Chondrocyte (in vitro differentiated cells): ENCODE data around the gene KLHDC8B. TPM values are rescaled to one million over a fixed set of nuclear protein-coding genes. Genes with fewer than 3 reads are reported as not detected.

Source experiments
- DNase-seq: peaks from one replicate; pipeline ENCODE4 v3.0.0; 2021; ENCODE audit warnings: mixed read lengths, low spot score
- H3K27ac Mint-ChIP-seq: one replicate; pipeline ENCODE4 v1.8.0; 2021; ENCODE audit warnings: mild to moderate bottlenecking, moderate library complexity, mixed read lengths; ENCODE audit not compliant: unreplicated experiment
- H3K27me3 Mint-ChIP-seq: 2 replicates; pipeline ENCODE4 v1.8.0; 2021; ENCODE audit warnings: low read depth, mixed read lengths
- H3K36me3 Mint-ChIP-seq: 2 replicates; pipeline ENCODE4 v1.8.0; 2021; ENCODE audit warnings: low read depth, mixed read lengths
- H3K4me1 Mint-ChIP-seq: 2 replicates; pipeline ENCODE4 v1.8.0; 2021; ENCODE audit warnings: low read depth, mild to moderate bottlenecking, mixed read lengths
- H3K4me3 Mint-ChIP-seq: one replicate; pipeline ENCODE4 v1.8.0; 2021; ENCODE audit warnings: mild to moderate bottlenecking, moderate library complexity, mixed read lengths; ENCODE audit not compliant: unreplicated experiment
- H3K9me3 Mint-ChIP-seq: 2 replicates; pipeline ENCODE4 v1.8.0; 2021; ENCODE audit warnings: low read depth, mixed read lengths
- long read RNA-seq: library from polyadenylated mRNA; stranded (forward); transcript quantifications from one replicate; pipeline ENCODE4 v2.0.0, GENCODE V29; 2021
- total RNA-seq: library from RNA; stranded (reverse); gene quantifications from 3 replicates; pipeline ENCODE4 v1.2.1, GENCODE V29; 2021
- TF ChIP-seq, protein P1 (sequence below): fragments of 200-600 bp; sonication (generic); IDR thresholded peaks from 2 replicates; pipeline ENCODE4 v1.5.0; 2021; ENCODE audit warnings: antibody characterized with exemption, mild to moderate bottlenecking, moderate library complexity

KLHDC8B gene
- 15.6 to 40.8 TPM (median 35.1 TPM) in 3 replicates for total RNA-seq
- long read RNA-seq, transcript KLHDC8B-201 (6 exons, 1,959 nt) = major isoform, 50 of 73 reads
- long read RNA-seq, partial matches to known transcripts = 15 of 73 reads
- long read RNA-seq, other reads (novel, unspliced or antisense) = 8 of 73 reads

DNA sequence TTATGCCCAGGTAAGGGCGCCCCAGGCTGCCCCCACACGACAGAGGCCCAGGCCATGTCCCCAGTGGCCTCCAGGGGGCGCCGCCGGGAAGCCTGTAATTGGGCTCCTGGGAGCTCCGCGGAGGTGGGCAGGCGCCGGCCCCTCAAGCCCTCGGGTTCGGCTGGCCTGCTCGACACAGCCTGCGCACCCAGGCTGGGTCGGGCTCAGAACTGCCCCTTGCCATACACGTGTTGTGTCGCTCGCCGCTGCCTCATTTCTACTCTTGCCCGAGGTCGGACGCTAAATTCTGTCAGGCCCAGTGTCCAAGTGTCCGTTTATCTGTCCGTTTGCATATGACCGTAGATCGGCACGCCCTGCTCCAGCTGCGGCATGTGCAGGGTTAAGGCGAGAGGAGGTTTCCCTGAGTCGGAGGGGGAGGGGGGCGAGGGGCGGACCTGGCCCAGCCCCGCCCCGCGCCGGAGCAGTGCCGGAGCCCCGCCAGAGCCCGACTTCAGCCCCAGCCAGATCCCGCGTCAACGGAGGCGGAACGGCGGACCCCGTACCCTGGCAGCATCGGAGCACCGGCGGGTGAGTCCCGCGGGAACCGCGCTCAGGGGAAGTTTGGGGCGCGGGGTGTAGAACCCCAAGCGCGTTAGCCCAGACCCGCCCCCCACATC, at the start of gene KLHDC8B:
Gene KLHDC8B, plus strand, starts transcription at position 480 of the 656 bp plus-strand sequence. CDS start 1,172 bp downstream, outside the sequence.
- TF ChIP-seq, protein P1, sequence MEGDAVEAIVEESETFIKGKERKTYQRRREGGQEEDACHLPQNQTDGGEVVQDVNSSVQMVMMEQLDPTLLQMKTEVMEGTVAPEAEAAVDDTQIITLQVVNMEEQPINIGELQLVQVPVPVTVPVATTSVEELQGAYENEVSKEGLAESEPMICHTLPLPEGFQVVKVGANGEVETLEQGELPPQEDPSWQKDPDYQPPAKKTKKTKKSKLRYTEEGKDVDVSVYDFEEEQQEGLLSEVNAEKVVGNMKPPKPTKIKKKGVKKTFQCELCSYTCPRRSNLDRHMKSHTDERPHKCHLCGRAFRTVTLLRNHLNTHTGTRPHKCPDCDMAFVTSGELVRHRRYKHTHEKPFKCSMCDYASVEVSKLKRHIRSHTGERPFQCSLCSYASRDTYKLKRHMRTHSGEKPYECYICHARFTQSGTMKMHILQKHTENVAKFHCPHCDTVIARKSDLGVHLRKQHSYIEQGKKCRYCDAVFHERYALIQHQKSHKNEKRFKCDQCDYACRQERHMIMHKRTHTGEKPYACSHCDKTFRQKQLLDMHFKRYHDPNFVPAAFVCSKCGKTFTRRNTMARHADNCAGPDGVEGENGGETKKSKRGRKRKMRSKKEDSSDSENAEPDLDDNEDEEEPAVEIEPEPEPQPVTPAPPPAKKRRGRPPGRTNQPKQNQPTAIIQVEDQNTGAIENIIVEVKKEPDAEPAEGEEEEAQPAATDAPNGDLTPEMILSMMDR = peak; percentile 100
- Mint-ChIP-seq H3K4me1 (peaks cover 36% of the 10 kb centered on the region), H3K36me3 (peaks cover 3% of the 10 kb centered on the region), H3K27ac (peak within 1 kb of the TSS; percentile 96), H3K4me3 (peak within 1 kb of the TSS; percentile 90), H3K9me3 (no peaks in the 10 kb centered on the region), H3K27me3 (no peaks in the 10 kb centered on the region)
- DNase-seq = no peak

GRCh38 chr3:49122022-49122421, 49.4 kb upstream of the KLHDC8B start:
- H3K27me3 Mint-ChIP-seq = no peaks in the 10 kb centered on the region
- no peak for DNase-seq
- no peak overlapping the region for H3K4me3 Mint-ChIP-seq
- TF ChIP-seq, protein P1 = no peak
- H3K4me1 Mint-ChIP-seq = peaks cover 6% of the 10 kb centered on the region
- H3K9me3 Mint-ChIP-seq = no peaks in the 10 kb centered on the region
- peaks cover 29% of the 10 kb centered on the region for H3K36me3 Mint-ChIP-seq
- peak overlapping the region; percentile 54 for H3K27ac Mint-ChIP-seq

DNA sequence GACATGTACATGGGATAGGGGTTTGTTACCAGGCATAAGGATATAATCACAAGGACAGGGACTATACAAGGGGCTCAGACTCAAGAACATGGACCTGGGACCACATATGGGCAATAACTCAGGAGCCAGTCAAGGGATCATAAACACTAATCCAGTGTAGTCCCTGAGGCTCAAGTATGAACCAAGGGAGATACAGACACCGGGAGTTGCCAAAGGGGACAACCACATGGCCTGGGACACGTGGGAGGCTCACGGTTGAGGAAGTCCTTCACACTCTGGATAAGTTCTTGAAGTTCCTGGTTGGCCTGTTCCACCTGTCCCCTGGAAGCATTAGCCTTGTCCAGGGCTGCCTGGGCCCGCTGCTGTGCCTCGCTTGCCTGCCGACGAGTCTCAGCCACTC, 48.9 kb upstream of the KLHDC8B start:
- Mint-ChIP-seq H3K27ac (no peak overlapping the region), H3K27me3 (no peaks in the 10 kb centered on the region), H3K4me1 (peaks cover 6% of the 10 kb centered on the region), H3K4me3 (no peak overlapping the region), H3K36me3 (peaks cover 27% of the 10 kb centered on the region), H3K9me3 (no peaks in the 10 kb centered on the region)
- TF ChIP-seq, protein P1 = no peak
- DNase-seq = no peak

DNA sequence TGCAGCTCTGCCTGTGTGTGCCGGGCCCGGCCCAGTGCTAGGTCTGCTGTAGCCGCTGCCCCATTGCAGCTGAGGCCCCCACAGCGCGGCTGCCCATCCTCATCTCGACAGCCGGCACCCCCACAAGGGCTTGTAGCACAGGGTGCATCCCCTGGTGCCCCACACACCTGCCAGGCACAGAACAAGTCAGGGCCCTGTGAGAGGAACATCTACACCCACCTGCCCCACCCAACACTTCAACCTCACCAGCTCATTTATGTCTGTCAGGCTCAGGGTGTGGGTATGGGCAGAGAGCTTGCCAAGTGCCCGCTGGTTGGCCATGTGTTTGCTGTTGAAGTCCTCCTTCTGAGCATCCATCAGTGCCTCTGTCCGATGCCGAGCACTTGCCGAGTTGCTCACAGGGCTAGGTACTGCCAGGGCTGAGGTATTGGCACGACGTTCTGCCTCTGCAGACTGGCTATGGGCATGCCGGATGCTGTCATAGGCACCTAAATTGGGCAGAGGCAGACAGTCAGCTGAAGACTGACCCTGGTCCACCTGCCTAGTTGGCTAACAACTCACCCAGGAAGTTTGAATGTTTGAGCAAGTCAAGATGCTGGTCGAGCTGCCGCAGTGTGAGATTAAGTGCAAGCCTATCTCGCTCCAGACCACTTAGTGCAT, 48.4 kb upstream of the KLHDC8B start:
- peaks cover 6% of the 10 kb centered on the region for H3K4me1 Mint-ChIP-seq
- H3K27me3 Mint-ChIP-seq = no peaks in the 10 kb centered on the region
- no peaks in the 10 kb centered on the region for H3K9me3 Mint-ChIP-seq
- TF ChIP-seq, protein P1 = no peak
- peak overlapping the region; percentile 27 for H3K27ac Mint-ChIP-seq
- DNase-seq = no peak
- H3K36me3 Mint-ChIP-seq = peaks cover 24% of the 10 kb centered on the region
- H3K4me3 Mint-ChIP-seq = no peak overlapping the region

- Mint-ChIP-seq H3K36me3 (peaks cover 28% of the 10 kb centered on the region), H3K4me3 (no peak overlapping the region), H3K27ac (no peak overlapping the region), H3K4me1 (peaks cover 6% of the 10 kb centered on the region), H3K9me3 (no peaks in the 10 kb centered on the region), H3K27me3 (no peaks in the 10 kb centered on the region)
- TF ChIP-seq, protein P1 = no peak
- DNase-seq = no peak
Observed at GRCh38 chr3:49123687-49124086, 47.7 kb upstream of the KLHDC8B start.
